Endothelial cell of umbilical vein (primary cell): ENCODE data around the gene C16orf82. TPM values are rescaled to one million over a fixed set of nuclear protein-coding genes. Genes with fewer than 3 reads are reported as not detected.

Experiments used
- BruUV-seq: library from RNA; stranded (reverse); fragments of 400-500 nt; replicated peaks from 2 replicates; lab custom pipeline; 2021; lab: Mats Ljungman, UMichigan
- CTCF ChIA-PET: fragments of 300-600, 350-600 bp; sonication (Branson Sonifier 250); formaldehyde crosslinking; loops from one replicate; lab custom pipeline; 2021; ENCODE audit warnings: antibody characterized with exemption, inconsistent platforms; lab: Charles Lee
- POLR2A ChIA-PET: fragments of 300-600, 350-600 bp; sonication (Branson Sonifier 250); formaldehyde crosslinking; loops from one replicate; lab custom pipeline; 2021; ENCODE audit warnings: antibody characterized with exemption, inconsistent platforms; lab: Charles Lee
- DNase-seq: peaks from one replicate; pipeline ENCODE4 v3.0.0-alpha.2; 2011; ENCODE audit warnings: low read depth, low spot score
- FAIRE-seq: peaks from 2 replicates; lab custom pipeline; 2011; peaks lifted over from hg19 to GRCh38; lab: Jason Lieb, UNC
- H2AFZ ChIP-seq: 2 replicates; pipeline ENCODE4 v1.6.0; 2012; ENCODE audit warnings: low read depth, low read length, control low read depth, inconsistent platforms
- H3K27ac ChIP-seq: 2 replicates; pipeline ENCODE4 v1.5.1; 2011; ENCODE audit warnings: low read depth, mild to moderate bottlenecking, control low read depth, low read length, moderate library complexity; ENCODE audit not compliant: insufficient read depth
- H3K27me3 ChIP-seq, 2 experiments: 2 replicates each; pipeline versions ENCODE4 v1.6.0 to v1.6.1; 2011; ENCODE audit warnings: low read length in 2 of 2, mixed read lengths in 1 of 2; ENCODE audit not compliant: control insufficient read depth in 2 of 2, insufficient read depth in 2 of 2
- H3K36me3 ChIP-seq, 2 experiments: 2 replicates in 1 of 2; 3 replicates in 1 of 2; pipeline ENCODE4 v1.5.1; 2011; ENCODE audit warnings: low read length in 2 of 2, mild to moderate bottlenecking in 1 of 2, moderate library complexity in 1 of 2; ENCODE audit not compliant: control insufficient read depth in 2 of 2, insufficient read depth in 2 of 2; ENCODE audit errors: extremely low read depth in 1 of 2
- H3K4me1 ChIP-seq: 3 replicates; pipeline ENCODE4 v1.5.1; 2011; ENCODE audit warnings: mild to moderate bottlenecking, low read length; ENCODE audit not compliant: control insufficient read depth, insufficient read depth; ENCODE audit errors: extremely low read depth
- H3K4me2 ChIP-seq: 2 replicates; pipeline ENCODE4 v1.6.1; 2011; ENCODE audit warnings: low read length, control low read depth, mixed read lengths; ENCODE audit not compliant: insufficient read depth
- H3K4me3 ChIP-seq, 3 experiments: fragments of 200-600 bp in 1 of 3; sonication (generic), shearing (Covaris generic) in 1 of 3; replicated peaks in 1 of 3; 2 replicates each; pipeline ENCODE4 v1.5.1; 2011 to 2016; ENCODE audit warnings: control low read depth in 3 of 3, low read length in 3 of 3, mild to moderate bottlenecking in 2 of 3, inconsistent platforms in 1 of 3, low read depth in 1 of 3, moderate library complexity in 1 of 3; ENCODE audit not compliant: insufficient read depth in 1 of 3
- H3K79me2 ChIP-seq: 2 replicates; pipeline ENCODE4 v1.6.0; 2012; ENCODE audit warnings: low read length, inconsistent platforms; ENCODE audit not compliant: control insufficient read depth, insufficient read depth
- H3K9ac ChIP-seq: replicated peaks from 2 replicates; pipeline ENCODE3; 2011; ENCODE audit warnings: low read length, control low read depth; ENCODE audit not compliant: insufficient read depth; ENCODE audit errors: extremely low read depth
- H3K9me1 ChIP-seq: replicated peaks from 3 replicates; pipeline ENCODE4 v1.6.0; 2011; ENCODE audit warnings: mild to moderate bottlenecking, low read length; ENCODE audit not compliant: control insufficient read depth, insufficient read depth; ENCODE audit errors: extremely low read depth
- H3K9me3 ChIP-seq: replicated peaks from 2 replicates; pipeline ENCODE4 v1.5.1; 2012; ENCODE audit warnings: low read length, inconsistent platforms; ENCODE audit not compliant: control insufficient read depth, insufficient read depth
- H4K20me1 ChIP-seq: replicated peaks from 2 replicates; pipeline ENCODE3; 2011; ENCODE audit warnings: mild to moderate bottlenecking, low read length; ENCODE audit not compliant: control insufficient read depth, insufficient read depth; ENCODE audit errors: extremely low read depth
- EZH2 ChIP-seq: IDR thresholded peaks from 2 replicates; pipeline ENCODE4 v1.6.1; 2012; ENCODE audit warnings: borderline replicate concordance, low read depth, mild to moderate bottlenecking, moderate library complexity, low read length, inconsistent platforms; ENCODE audit not compliant: severe bottlenecking
- FOS ChIP-seq: IDR thresholded peaks from 2 replicates; pipeline ENCODE4 v1.6.1; 2011; ENCODE audit warnings: mild to moderate bottlenecking, low read length, moderate library complexity, borderline replicate concordance; ENCODE audit not compliant: insufficient read depth
- GATA2 ChIP-seq: IDR thresholded peaks from 2 replicates; pipeline ENCODE4 v1.7.0; 2011; ENCODE audit warnings: low read depth, mild to moderate bottlenecking, moderate library complexity, mixed read lengths, low read length; ENCODE audit not compliant: insufficient read length, insufficient read depth
- JUN ChIP-seq: IDR thresholded peaks from 2 replicates; pipeline ENCODE4 v1.6.1; 2011; ENCODE audit warnings: borderline replicate concordance, low read depth; ENCODE audit not compliant: insufficient read length, insufficient read depth
- MYC ChIP-seq: IDR thresholded peaks from one replicate; pipeline ENCODE4 v1.6.1; 2011; ENCODE audit warnings: mild to moderate bottlenecking, low read depth, low read length
- POLR2A ChIP-seq: IDR thresholded peaks from 2 replicates; pipeline ENCODE4 v1.6.1; 2012; ENCODE audit warnings: low read depth, mild to moderate bottlenecking, control low read depth, low read length
- POLR2AphosphoS5 ChIP-seq: IDR thresholded peaks from 2 replicates; pipeline ENCODE4 v1.6.1; 2012; ENCODE audit warnings: low read depth, mild to moderate bottlenecking, control low read depth, low read length, moderate library complexity; ENCODE audit not compliant: insufficient read depth
- dilution Hi-C: fragments of 300-500 bp; cut with MboI; formaldehyde crosslinking; loops from one replicate; pipeline ENCODE4 v1.15.0; 2019; ENCODE audit warnings: low sequenced_read_pairs; ENCODE audit not compliant: extremely low pct_ligation_motif_present
- intact Hi-C: fragments of 100-400 bp; cut with micrococcal nuclease; formaldehyde crosslinking; loops from one replicate; pipeline ENCODE4 v1.10.0; 2022
- polyA plus RNA-seq, 4 experiments: library from polyadenylated mRNA; depleted of rRNA in 3 of 4; stranded (reverse) in 3 of 4; unstranded in 1 of 4; fragments of >200 nt; gene quantifications; 2 replicates each; pipeline versions ENCODE4 v1.2.1 to v1.2.3, GENCODE V29; 2011 to 2012; ENCODE audit warnings: missing spikeins in 1 of 4
- total RNA-seq: library from RNA; stranded (reverse); gene quantifications from 2 replicates; pipeline ENCODE4 v1.2.3, GENCODE V29; 2021
- TF ChIP-seq, protein P1 (sequence below): IDR thresholded peaks from 2 replicates; pipeline ENCODE4 v1.6.1; 2011; ENCODE audit not compliant: insufficient read depth, insufficient read length
- TF ChIP-seq, protein P2 (sequence below), 2 donors: IDR thresholded peaks; 1 replicate in 1 of 2; 2 replicates in 1 of 2; pipeline ENCODE4 v1.5.1; 2011; ENCODE audit warnings: low read length in 2 of 2, mild to moderate bottlenecking in 2 of 2, moderate library complexity in 2 of 2, control low read depth in 1 of 2, inconsistent platforms in 1 of 2, low read depth in 1 of 2; ENCODE audit not compliant: insufficient read depth in 1 of 2; ENCODE audit errors: extremely low read depth in 1 of 2

Gene C16orf82
- total and polyA plus RNA-seq, 2 donors (not counting 3 experiments of a cell fraction or from before 2014, with no cell fraction given), result not detected

DNA sequence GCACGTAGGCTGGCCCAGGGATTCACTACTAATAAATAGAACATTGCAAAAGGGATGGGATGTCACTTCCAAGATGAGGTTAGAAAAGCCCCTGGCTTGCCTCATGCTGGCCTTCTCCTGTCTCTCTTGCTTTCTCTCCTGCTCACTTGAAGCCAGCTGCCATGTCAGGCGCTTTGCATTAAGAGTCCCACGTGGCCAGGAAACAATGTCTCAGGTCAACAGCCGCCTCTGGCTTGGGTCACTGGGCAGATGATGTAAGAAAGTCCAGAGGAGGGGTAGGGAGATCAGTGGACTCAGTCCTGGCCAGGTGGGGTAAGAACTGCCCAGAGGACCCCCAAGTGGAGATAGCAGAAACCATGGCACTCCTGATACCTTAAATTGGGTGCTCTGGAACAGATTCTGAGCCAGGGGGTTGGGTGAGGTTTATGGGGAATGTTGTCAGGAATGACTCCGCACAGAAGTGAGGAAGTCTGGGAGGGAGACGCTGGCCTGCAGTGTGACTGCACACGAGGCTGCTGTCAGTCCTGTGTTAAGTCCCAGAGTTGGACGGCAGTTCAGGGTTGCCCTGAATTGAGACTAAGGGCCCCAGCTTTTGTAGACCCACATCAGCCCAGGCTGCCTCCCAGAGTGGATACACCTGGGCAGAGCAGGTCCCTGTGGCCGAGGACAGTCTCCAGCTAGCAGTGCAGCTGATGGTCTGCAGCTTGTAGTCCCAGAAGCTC is 17.7 kb downstream of the C16orf82 start:
- POLR2A ChIA-PET, result no interaction called here
- Histone ChIP-seq H3K27ac (no peak overlapping the region), H3K4me3 (no peak overlapping the region), H3K9ac (no peak overlapping the region), H3K9me1 (no peaks in the 10 kb centered on the region), H3K4me1 (no peaks in the 10 kb centered on the region), H4K20me1 (no peaks in the 10 kb centered on the region), H3K9me3 (no peaks in the 10 kb centered on the region), H3K79me2 (no peaks in the 10 kb centered on the region), H3K4me2 (no peak overlapping the region), H3K36me3 (no peaks in the 10 kb centered on the region), H3K27me3 (no peaks in the 10 kb centered on the region), H2AFZ (no peak overlapping the region)
- no peak for TF ChIP-seq JUN
- TF ChIP-seq POLR2A, result no peak
- TF ChIP-seq FOS, result no peak
- TF ChIP-seq GATA2, result no peak
- TF ChIP-seq, protein P1, sequence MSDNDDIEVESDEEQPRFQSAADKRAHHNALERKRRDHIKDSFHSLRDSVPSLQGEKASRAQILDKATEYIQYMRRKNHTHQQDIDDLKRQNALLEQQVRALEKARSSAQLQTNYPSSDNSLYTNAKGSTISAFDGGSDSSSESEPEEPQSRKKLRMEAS, result no peak
- no peak for TF ChIP-seq POLR2AphosphoS5
- dilution Hi-C loops (no loop called here), intact Hi-C loops (no loop called here)
- DNase-seq (no peak), FAIRE-seq (no peak)
- CTCF ChIA-PET, result interaction anchor here (1.6 kb wide), 1 partner anchor 26 kb away, joined by 4 read pairs; no protein-coding TSS in a partner anchor
- no TSS peak for BruUV-seq

DNA sequence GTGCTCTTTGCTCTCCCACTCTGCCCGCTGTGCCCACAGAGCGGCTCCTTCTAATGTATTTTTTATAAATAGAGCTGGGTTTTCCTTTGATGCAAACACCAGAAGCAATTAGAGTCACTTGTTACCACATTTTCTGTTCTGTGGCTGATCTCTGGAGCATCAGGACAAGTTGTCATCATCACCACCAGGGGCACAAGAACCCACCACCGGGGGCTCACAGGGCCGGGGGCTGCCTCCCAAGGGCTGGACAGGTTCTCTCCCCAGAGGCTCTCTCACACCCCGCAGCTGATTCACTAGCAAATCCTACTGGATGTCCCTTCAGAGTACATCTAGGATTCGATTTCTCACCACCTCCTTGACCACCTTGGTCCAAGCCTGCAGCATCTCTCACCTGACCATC is 18.5 kb downstream of the C16orf82 start:
- intact Hi-C loops, result no loop called here
- Histone ChIP-seq H3K9me3 (no peaks in the 10 kb centered on the region), H3K27ac (no peak overlapping the region), H3K4me1 (no peaks in the 10 kb centered on the region), H2AFZ (no peak overlapping the region), H4K20me1 (no peaks in the 10 kb centered on the region), H3K36me3 (no peaks in the 10 kb centered on the region), H3K4me2 (no peak overlapping the region), H3K9ac (no peak overlapping the region), H3K27me3 (no peaks in the 10 kb centered on the region), H3K9me1 (no peaks in the 10 kb centered on the region), H3K79me2 (no peaks in the 10 kb centered on the region), H3K4me3 (no peak overlapping the region)
- ChIA-PET POLR2A (no interaction called here), CTCF (interaction anchor here (1.6 kb wide), 1 partner anchor 25 kb away, joined by 4 read pairs; no protein-coding TSS in a partner anchor)
- FAIRE-seq, result no peak
- dilution Hi-C loops, result no loop called here
- TF ChIP-seq, protein P1, result no peak
- no peak for TF ChIP-seq POLR2A
- no peak for TF ChIP-seq POLR2AphosphoS5
- TF ChIP-seq MYC, result no peak
- TF ChIP-seq JUN, result no peak
- TF ChIP-seq, protein P2, sequence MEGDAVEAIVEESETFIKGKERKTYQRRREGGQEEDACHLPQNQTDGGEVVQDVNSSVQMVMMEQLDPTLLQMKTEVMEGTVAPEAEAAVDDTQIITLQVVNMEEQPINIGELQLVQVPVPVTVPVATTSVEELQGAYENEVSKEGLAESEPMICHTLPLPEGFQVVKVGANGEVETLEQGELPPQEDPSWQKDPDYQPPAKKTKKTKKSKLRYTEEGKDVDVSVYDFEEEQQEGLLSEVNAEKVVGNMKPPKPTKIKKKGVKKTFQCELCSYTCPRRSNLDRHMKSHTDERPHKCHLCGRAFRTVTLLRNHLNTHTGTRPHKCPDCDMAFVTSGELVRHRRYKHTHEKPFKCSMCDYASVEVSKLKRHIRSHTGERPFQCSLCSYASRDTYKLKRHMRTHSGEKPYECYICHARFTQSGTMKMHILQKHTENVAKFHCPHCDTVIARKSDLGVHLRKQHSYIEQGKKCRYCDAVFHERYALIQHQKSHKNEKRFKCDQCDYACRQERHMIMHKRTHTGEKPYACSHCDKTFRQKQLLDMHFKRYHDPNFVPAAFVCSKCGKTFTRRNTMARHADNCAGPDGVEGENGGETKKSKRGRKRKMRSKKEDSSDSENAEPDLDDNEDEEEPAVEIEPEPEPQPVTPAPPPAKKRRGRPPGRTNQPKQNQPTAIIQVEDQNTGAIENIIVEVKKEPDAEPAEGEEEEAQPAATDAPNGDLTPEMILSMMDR (IDR thresholded peaks at IDR 0.05; ENCODE audit: extremely low read depth in 1 of 2, insufficient read depth in 1 of 2, low read depth in 1 of 2, low read length in 2 of 2), result no peak
- no peak for TF ChIP-seq EZH2
- TF ChIP-seq GATA2, result no peak
- TF ChIP-seq FOS, result no peak
- BruUV-seq, result no TSS peak
- DNase-seq, result no peak
